HepG2 (cell line): ENCODE results near the gene DNMT3L. TPM values are rescaled to one million over a fixed set of nuclear protein-coding genes. Genes with fewer than 3 reads are reported as not detected.
A peak's percentile ranks its signal among the peaks of the same experiment; 100 is the strongest.

Experiments
- ATAC-seq: fragments of 200-7000 bp; cut with Tn5 transposase; 3 replicates; pipeline ENCODE4 v1.9.1; 2020; ENCODE audit warnings: mild to moderate bottlenecking, moderate library complexity
- BruUV-seq: library from RNA; stranded (reverse); fragments of 400-500 nt; replicated peaks from 2 replicates; lab custom pipeline; 2021; lab: Mats Ljungman, UMichigan
- CTCF ChIA-PET: fragments of 300-600 bp; formaldehyde crosslinking; extraction: SDS; loops from one replicate; lab custom pipeline; 2021; ENCODE audit warnings: low total read pairs, inconsistent platforms, low intra/inter-chr PET ratio; lab: Yijun Ruan, JAX
- POLR2A ChIA-PET: fragments of 350-600 bp; sonication (Branson Sonifier 250); formaldehyde crosslinking; loops from one replicate; lab custom pipeline; 2020; ENCODE audit warnings: antibody characterized with exemption, inconsistent platforms; lab: Yijun Ruan, JAX
- DNase-seq: peaks from one replicate; pipeline ENCODE4 v3.0.0-alpha.2; 2015; ENCODE audit warnings: low spot score
- FAIRE-seq: peaks from 3 replicates; lab custom pipeline; 2011; peaks lifted over from hg19 to GRCh38; lab: Jason Lieb, UNC
- H2AFZ ChIP-seq: one replicate; pipeline ENCODE4 v1.6.1; 2011; ENCODE audit warnings: low read length, inconsistent platforms
- H3K27ac ChIP-seq: fragments of 300-600 bp; 3 replicates; pipeline ENCODE4 v1.8.0; 2011; ENCODE audit warnings: mixed run types, mild to moderate bottlenecking, mixed read lengths, low read length, inconsistent platforms; ENCODE audit not compliant: insufficient read depth; ENCODE audit errors: extremely low read length
- H3K27me3 ChIP-seq, 2 experiments: fragments of 200-600 bp in 1 of 2; 2 replicates in 1 of 2; 3 replicates in 1 of 2; pipeline versions ENCODE4 v1.6.0 to v1.8.0; 2011; ENCODE audit warnings: low read length in 2 of 2, mild to moderate bottlenecking in 2 of 2, moderate library complexity in 2 of 2, inconsistent platforms in 1 of 2; ENCODE audit not compliant: insufficient read depth in 2 of 2, control insufficient read depth in 1 of 2
- H3K36me3 ChIP-seq, 2 experiments: fragments of 200-600 bp in 1 of 2; replicated peaks in 1 of 2; 2 replicates in 1 of 2; 3 replicates in 1 of 2; pipeline versions ENCODE4 v1.5.1 to v1.8.0; 2011; ENCODE audit warnings: low read length in 2 of 2, inconsistent platforms in 1 of 2; ENCODE audit not compliant: insufficient read depth in 2 of 2, control insufficient read depth in 1 of 2
- H3K4me1 ChIP-seq: 2 replicates; pipeline ENCODE4 v1.5.1; 2012; ENCODE audit warnings: low read length, inconsistent platforms; ENCODE audit not compliant: insufficient read depth
- H3K4me2 ChIP-seq: 2 replicates; pipeline ENCODE4 v1.6.0; 2011; ENCODE audit warnings: low read depth, low read length, inconsistent platforms
- H3K4me3 ChIP-seq, 3 experiments: fragments of 200-600 bp in 1 of 3; sonication (generic), shearing (Covaris generic) in 1 of 3; replicated peaks in 1 of 3; 2 replicates each; pipeline ENCODE4 v1.5.1; 2011 to 2016; ENCODE audit warnings: low read length in 3 of 3, inconsistent platforms in 2 of 3, low read depth in 2 of 3, mild to moderate bottlenecking in 2 of 3, control low read depth in 1 of 3, mixed read lengths in 1 of 3; ENCODE audit not compliant: insufficient read depth in 1 of 3
- H3K79me2 ChIP-seq: one replicate; pipeline ENCODE4 v1.6.1; 2011; ENCODE audit warnings: low read length, inconsistent platforms; ENCODE audit not compliant: insufficient read depth
- H3K9ac ChIP-seq: 2 replicates; pipeline ENCODE4 v1.6.0; 2011; ENCODE audit warnings: mild to moderate bottlenecking, low read depth, low read length, inconsistent platforms; ENCODE audit not compliant: insufficient read depth
- H3K9me3 ChIP-seq: 2 replicates; pipeline ENCODE4 v1.5.1; 2012; ENCODE audit warnings: mild to moderate bottlenecking, low read length
- H4K20me1 ChIP-seq: 2 replicates; pipeline ENCODE4 v1.6.0; 2011; ENCODE audit warnings: inconsistent platforms, mild to moderate bottlenecking, low read length, moderate library complexity; ENCODE audit not compliant: insufficient read depth
- DR1 ChIP-seq: sonication (generic); formaldehyde crosslinking; IDR thresholded peaks from 2 replicates; pipeline ENCODE4 v1.8.0; 2021; ENCODE audit warnings: mild to moderate bottlenecking, missing genetic modification reagents, inconsistent platforms
- E2F5 ChIP-seq: sonication (generic); formaldehyde crosslinking; conservative IDR thresholded peaks from 2 replicates; pipeline ENCODE4 v1.4.0; 2020; ENCODE audit warnings: missing genetic modification reagents
- GLMP ChIP-seq: sonication (generic); formaldehyde crosslinking; IDR thresholded peaks from 2 replicates; pipeline ENCODE4 v1.9.0; 2021; ENCODE audit warnings: missing genetic modification reagents, mild to moderate bottlenecking, borderline replicate concordance
- HCFC1 ChIP-seq: fragments of 150-350 bp; IDR thresholded peaks from 2 replicates; pipeline ENCODE4 v1.6.1; 2014; ENCODE audit warnings: low read depth, low read length
- HNRNPK ChIP-seq: fragments of 200-400 bp; formaldehyde crosslinking; IDR thresholded peaks from 2 replicates; pipeline ENCODE4 v1.6.1; 2018; ENCODE audit warnings: low read length, low read depth, moderate library complexity, mild to moderate bottlenecking; ENCODE audit not compliant: poor library complexity, severe bottlenecking
- PATZ1 ChIP-seq: sonication (generic); formaldehyde crosslinking; IDR thresholded peaks from 2 replicates; pipeline ENCODE4 v1.4.0; 2020; ENCODE audit warnings: missing genetic modification reagents
- SMAD9 ChIP-seq: sonication (generic); formaldehyde crosslinking; IDR thresholded peaks from 2 replicates; pipeline ENCODE4 v1.5.1; 2020; ENCODE audit warnings: mild to moderate bottlenecking, missing genetic modification reagents
- SNAPC5 ChIP-seq: sonication (generic); formaldehyde crosslinking; IDR thresholded peaks from 2 replicates; pipeline ENCODE4 v1.8.1; 2023; ENCODE audit warnings: mild to moderate bottlenecking, missing genetic modification reagents, borderline replicate concordance
- TRAFD1 ChIP-seq: sonication (generic); formaldehyde crosslinking; IDR thresholded peaks from 2 replicates; pipeline ENCODE4 v1.5.1; 2020; ENCODE audit warnings: missing genetic modification reagents, mild to moderate bottlenecking, borderline replicate concordance
- ZNF687 ChIP-seq: sonication (generic); formaldehyde crosslinking; IDR thresholded peaks from 2 replicates; pipeline ENCODE4 v1.5.1; 2020; ENCODE audit warnings: mild to moderate bottlenecking, missing genetic modification reagents, moderate library complexity
- ZNF709 ChIP-seq: sonication (generic); formaldehyde crosslinking; IDR thresholded peaks from 2 replicates; pipeline ENCODE4 v1.5.0; 2020; ENCODE audit warnings: mild to moderate bottlenecking, missing genetic modification reagents
- ZNF75D ChIP-seq: sonication (generic); formaldehyde crosslinking; IDR thresholded peaks from 2 replicates; pipeline ENCODE4 v1.8.1; 2023; ENCODE audit warnings: missing genetic modification reagents, mild to moderate bottlenecking, borderline replicate concordance
- WGBS: methylation state at CpG from one replicate; pipeline ENCODE4 v1.1.6; 2017; ENCODE audit warnings: low lambda C conversion rate; 5-methylcytosine and 5-hydroxymethylcytosine counted together
- in situ Hi-C: cut with HindIII; loops from 2 replicates; pipeline ENCODE4 v1.10.0; 2017; ENCODE audit warnings: low pct_unique_long_range_greater_than_20kb; ENCODE audit not compliant: extremely low pct_ligation_motif_present
- intact Hi-C: fragments of 100-400 bp; cut with micrococcal nuclease; formaldehyde crosslinking; loops from one replicate; pipeline ENCODE4 v1.10.0; 2022; ENCODE audit not compliant: unreplicated experiment
- polyA plus RNA-seq, 8 experiments: library from polyadenylated mRNA; depleted of rRNA in 3 of 8; stranded (reverse) in 7 of 8; unstranded in 1 of 8; fragments of >200 nt; fragmentation: Illumina TruSeq in 4 of 8; extraction: Trizol in 4 of 8; gene quantifications; 2 replicates each; pipeline versions ENCODE4 v1.2.1 to v1.2.3, GENCODE V29; 2011 to 2016; ENCODE audit warnings: low read depth in 4 of 8, missing spikeins in 1 of 8, mixed read lengths in 1 of 8; ENCODE audit not compliant: insufficient read depth in 1 of 8
- total RNA-seq, 5 experiments: library from RNA; depleted of rRNA; stranded (reverse); fragments of >200 nt; fragmentation: Illumina TruSeq; extraction: Trizol; gene quantifications; 2 replicates each; pipeline ENCODE4 v1.2.3, GENCODE V29; 2016; ENCODE audit warnings: low read depth in 1 of 5

Gene DNMT3L
- total and polyA plus RNA-seq, 2 of the 13 experiments (the other 11 are each of a cell fraction or from before 2014, with no cell fraction given), result 0.75 to 1.7 TPM

GRCh38 chr21:44263221-44263760 is 1.6 kb upstream of the DNMT3L start:
- H2AFZ ChIP-seq, result no peak overlapping the region
- BruUV-seq, result no TSS peak
- in situ Hi-C loops, result no loop called here
- H3K27me3 ChIP-seq, result peaks cover 1 to 13% of the 10 kb centered on the region in 2 experiments; a peak in 2 of 5 replicates
- no peak for DNase-seq
- no peaks in the 10 kb centered on the region for H3K9me3 ChIP-seq
- no peaks in the 10 kb centered on the region for H3K36me3 ChIP-seq
- H3K27ac ChIP-seq, result no peak overlapping the region
- no peak overlapping the region for H3K4me2 ChIP-seq
- CTCF ChIA-PET, result no interaction called here
- H3K9ac ChIP-seq, result no peak overlapping the region
- no peak; the same call in 2 of the 3 replicates for ATAC-seq
- 33% methylated on average over 9 of the region's 18 CpGs for WGBS
- no peaks in the 10 kb centered on the region for H3K79me2 ChIP-seq
- FAIRE-seq, result no peak
- no peaks in the 10 kb centered on the region for H4K20me1 ChIP-seq
- H3K4me3 ChIP-seq, result peak overlapping the region in 1 of 3 experiments; percentile 16; a peak in 1 of 6 replicates
- peaks cover 34% of the 10 kb centered on the region for H3K4me1 ChIP-seq
- intact Hi-C loops, result no loop called here
- POLR2A ChIA-PET, result no interaction called here
- TF ChIP-seq ZNF75D (CRISPR knock-in tag) (no peak), HCFC1 (no peak), GLMP (no peak), ZNF687 (peak; percentile 26; the same call in 1 of the 2 replicates), SNAPC5 (CRISPR knock-in tag) (no peak), PATZ1 (CRISPR knock-in tag) (0 out of 2 replicates have a peak, but pooled peaks have one; percentile 12), SMAD9 (CRISPR knock-in tag) (no peak), ZNF709 (CRISPR knock-in tag) (no peak), DR1 (no peak), E2F5 (no peak), TRAFD1 (CRISPR knock-in tag) (no peak), HNRNPK (peak; percentile 48)
